CD4-positive, alpha-beta T cell treated with Interleukin-10 for 1 hour (primary cell): ENCODE data around the gene POU2AF3.

ENCODE experiments used
- DNase-seq: peaks from one replicate; pipeline ENCODE4 v3.0.0-alpha.2; 2020

The POU2AF3 gene

GRCh38 chr11:111353776-111354600 is 55.6 kb downstream of the POU2AF3 start:
- DNase-seq = no peak

- DNase-seq = no peak
Measured at GRCh38 chr11:111354601-111354891, 56.2 kb downstream of the POU2AF3 start.

- no peak for DNase-seq
Measured at GRCh38 chr11:111355101-111355500, 56.8 kb downstream of the POU2AF3 start.

- no peak for DNase-seq
Measured at GRCh38 chr11:111355956-111356659, 57.8 kb downstream of the POU2AF3 start.

- no peak for DNase-seq
Measured at GRCh38 chr11:111356660-111357048, 58.3 kb downstream of the POU2AF3 start.

GRCh38 chr11:111357150-111358037 is 59.0 kb downstream of the POU2AF3 start:
- no peak for DNase-seq
